Fibroblast of upper back skin (primary cell): ENCODE data around the gene RPLP2.
A peak's percentile ranks its signal among the peaks of the same experiment; 100 is the strongest.

Source experiments
- DNase-seq: peaks from one replicate; pipeline ENCODE4 v3.0.0-alpha.2; 2013

The RPLP2 gene

DNA sequence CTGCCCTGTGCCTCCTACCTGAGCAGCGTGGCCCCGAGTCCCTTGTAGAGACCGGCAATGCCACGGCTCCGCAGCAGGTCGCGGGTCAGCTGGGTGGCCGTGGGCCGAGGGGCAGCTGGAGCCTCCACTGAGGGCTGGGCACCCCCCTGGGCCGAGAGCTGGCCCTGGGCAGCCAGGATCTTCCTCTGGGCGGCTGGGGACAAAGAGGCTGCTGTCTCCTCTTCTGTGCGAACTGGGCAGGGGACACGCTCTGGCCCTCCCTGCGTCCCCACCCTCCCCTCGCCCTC lies 17.3 kb upstream of the RPLP2 start:
- no peak for DNase-seq

DNA sequence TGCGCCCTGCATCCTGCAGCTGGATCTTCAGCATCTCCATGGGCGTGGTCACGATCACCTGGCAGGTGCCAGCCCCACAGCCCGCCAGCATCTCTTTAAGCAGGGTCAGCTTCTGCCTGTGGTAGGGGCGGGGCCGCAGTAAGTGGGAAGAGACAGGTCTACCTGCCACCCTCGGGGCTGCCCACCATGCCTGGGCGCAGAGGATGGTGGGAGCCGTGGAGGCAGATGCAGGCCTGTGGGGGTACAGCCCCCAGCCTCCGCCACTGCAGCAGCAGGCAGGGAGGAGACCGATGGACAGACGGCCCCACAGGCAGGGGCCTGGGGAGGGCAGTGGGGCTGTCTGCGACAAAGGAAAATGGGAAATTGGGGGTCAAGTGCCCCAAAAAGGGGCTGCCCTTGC lies 16.9 kb upstream of the RPLP2 start:
- no peak for DNase-seq

DNA sequence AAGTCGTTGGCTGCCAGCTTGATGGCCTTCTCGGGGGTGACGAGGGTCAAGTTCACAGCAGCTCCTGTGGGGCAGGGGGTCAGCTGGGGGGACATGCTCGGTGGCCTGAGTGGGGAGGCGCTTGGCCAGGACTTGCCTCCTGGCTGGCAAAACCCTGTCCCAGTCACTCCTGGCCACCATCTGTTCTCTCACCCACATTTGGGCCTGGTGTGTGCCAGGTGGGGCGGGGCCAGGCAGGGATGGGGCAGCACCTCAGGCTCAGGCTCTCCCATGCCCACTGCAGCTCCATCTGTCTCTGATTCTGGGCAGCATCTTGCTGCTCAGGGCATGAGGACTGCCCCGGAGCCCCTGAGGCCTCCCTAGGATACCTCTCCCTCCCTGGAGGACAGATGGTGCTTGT lies 16.2 kb upstream of the RPLP2 start:
- no peak for DNase-seq

DNA sequence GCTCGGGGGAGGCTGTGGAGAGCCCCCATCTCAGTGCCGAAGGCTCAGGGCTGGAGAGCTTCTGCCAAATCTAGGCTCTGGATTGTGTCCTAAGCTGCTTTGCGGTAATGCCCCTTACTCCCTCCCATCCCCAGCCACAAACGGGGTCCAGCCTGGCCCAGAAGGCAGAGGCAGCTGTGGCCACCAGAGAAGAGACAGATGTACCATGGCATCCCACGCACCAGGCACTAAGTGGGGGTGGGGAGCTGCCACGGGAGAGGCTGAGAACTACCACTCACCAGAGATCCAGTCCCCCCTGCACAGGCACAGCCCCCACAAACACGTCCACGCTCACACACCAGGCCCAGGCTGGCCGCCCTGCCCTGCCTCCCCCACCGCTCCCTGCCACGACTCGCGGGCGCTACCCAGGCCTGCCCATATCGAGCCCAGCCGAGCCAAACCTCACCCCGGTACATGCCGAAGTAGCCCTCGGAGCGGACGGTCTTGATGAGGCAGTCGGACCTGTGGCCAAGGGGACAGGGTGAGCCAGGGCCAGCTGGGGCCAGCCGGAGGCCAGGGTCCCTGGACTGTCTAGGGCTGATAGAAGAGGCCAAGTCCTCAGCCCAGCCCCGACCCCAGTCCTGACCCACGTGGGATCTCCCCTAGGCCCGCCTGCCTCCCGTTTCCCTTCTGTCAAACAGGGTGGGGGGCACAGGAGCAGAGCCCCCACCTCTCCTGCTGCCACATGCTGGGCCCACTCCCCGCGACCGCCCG lies 15.6 kb upstream of the RPLP2 start:
- no peak for DNase-seq

DNA sequence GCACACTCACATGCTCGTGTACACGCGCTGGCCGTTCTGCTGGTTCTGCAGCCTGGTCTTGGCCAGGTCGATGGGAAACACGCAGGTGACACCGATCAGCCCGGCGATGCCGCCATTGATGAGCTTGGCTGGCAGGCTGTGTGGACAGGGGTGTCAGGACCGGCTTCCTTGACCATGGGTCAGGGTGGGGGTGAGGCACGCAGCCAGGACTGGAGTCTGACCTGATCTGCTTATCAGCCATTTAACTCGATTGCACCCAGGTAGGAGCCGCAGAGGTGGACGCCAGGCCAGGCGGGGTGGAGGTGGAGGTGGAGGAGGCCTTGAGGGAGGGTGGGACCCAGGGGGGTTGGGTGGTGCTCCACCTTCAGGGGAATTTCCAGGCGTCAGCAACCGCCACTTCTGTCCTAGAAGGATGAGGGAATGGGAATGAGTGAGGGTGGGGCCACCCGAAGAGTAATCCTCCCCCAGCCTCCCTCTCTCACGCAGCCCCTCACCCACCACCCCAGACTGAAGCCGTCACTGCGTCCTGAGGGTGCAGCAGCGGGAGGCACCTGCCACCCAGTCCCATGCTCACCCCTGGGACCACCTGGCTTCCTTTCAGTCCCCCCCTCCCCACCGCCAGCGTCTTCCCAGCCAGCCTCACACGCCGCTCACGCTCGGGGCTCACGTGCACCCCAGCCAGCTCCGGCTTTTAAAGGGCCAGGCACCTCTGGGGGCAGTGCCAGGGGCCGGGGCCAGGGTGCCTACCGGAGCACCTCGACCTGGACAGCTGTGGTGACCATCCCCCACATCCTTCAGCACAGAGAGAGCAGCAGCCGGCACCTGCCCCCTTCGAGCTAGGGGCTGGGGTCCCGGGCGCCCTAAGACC lies 14.8 kb upstream of the RPLP2 start:
- no peak for DNase-seq

DNA sequence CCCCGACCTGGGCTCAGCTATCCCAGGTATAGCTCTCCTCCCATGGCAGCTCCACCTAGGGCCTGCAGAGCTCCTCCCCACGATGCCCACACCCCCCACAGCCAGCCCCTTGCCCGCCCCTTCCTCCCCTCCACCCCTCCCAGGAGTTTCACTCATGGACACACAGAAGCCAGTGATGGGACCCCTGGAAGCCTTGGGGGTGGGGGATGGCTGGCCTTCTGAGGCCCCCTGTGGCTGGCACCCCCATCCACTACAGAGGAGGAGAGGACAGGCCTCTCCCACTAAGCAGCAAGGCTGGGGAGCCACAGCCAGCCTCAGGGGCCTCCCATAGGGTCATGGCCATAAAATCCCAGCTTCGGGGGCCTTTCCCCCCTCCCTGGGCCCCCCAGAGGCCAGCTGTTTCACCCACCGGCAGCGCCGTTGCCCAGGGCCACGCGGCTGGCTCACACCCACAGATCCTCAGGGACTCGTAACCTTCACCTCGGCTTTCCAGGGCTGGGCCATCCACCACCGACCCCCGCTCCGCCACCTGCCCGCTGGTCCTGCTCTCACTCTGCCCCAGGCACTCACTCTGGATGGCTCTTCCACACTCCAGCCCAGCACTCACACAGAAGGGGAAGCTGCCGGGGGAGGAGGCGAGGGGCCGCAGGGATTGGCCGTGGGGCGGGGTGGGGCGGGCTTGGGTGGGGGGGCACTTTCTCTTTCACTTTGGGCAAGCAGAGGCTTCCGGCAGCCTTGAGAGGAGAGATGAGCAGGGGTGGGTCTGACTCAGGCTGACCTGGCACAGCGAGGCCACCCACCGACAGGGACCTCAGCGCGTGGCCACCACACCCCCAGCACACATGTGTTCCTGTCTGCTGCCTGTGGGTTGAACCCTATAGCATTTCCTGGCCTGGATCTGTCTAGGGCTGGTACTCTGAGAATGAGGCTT lies 13.9 kb upstream of the RPLP2 start:
- peak; percentile 82 for DNase-seq

DNA sequence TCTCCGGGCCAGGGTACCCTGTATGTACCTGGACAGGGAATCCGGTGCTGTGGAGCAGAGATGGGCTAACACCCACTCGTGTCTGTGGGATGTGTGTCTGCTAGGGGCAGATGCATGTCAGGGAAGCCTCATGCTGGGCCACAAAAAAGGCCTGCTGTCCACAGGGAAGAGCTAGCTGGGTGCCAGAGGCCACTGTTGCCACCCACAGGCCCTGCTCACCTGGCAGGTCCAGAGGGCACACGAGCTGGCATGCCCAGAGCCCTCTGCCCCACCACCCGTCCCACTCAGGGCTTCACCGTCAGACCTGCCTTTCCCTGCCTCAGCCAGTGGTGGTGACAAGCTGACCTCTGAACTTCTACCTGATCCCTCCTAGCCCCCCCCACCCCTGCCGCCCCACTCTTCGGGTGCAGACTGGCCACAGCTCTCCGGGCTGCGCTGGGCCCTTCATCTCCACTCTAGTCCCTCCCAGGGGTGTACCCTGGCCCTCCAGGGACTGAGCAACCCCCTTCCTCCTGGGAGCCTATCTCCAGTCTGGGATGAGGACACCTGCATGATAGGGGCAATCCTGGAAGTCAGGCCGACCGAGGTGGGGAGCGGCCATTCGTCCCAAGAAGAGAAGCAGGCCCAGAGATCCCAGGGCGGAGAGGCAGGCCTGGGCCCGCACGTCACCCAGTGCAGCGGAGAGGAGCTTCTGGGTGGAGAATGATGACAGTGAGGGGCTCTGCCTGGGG lies 13.0 kb upstream of the RPLP2 start:
- no peak for DNase-seq

DNA sequence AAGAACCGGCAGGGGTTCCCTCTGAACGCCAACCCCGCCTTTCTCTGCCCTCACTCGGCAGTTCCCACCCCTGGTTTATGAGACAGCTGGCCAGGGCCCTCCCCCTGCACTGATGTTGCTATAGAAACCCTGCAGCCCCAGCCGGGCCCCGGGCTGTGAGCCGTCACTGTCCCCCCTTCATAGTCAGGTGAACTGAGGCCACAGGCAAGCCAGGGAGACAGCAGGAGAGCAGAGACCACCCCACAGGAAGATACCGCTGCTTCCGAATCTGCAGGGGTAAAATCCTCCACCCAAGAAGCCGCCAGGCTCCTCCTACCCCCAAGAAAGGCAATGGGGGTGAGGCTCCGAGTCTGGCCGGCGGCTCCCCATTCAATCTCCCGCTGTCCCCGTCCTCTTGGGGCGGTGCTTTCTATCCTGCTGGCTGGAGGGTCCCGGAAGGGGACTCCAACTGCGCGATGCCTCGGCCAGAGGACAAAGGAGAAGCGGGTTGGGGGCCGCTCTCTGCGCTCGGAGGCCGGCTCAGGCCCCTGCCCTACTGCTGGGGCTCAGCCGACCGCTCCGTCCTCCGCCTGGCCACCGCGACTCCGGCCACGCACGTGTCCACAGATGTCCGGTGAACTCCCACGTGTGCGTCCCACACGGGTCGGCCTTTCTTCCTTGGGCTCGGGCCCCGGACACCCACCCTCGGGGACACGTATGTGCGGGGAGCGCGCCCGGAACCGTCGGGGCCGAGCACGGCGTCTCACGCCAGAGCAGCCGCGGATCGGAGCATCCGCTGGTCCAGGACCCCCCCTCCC lies 12.3 kb upstream of the RPLP2 start:
- DNase-seq = peak; percentile 82

DNA sequence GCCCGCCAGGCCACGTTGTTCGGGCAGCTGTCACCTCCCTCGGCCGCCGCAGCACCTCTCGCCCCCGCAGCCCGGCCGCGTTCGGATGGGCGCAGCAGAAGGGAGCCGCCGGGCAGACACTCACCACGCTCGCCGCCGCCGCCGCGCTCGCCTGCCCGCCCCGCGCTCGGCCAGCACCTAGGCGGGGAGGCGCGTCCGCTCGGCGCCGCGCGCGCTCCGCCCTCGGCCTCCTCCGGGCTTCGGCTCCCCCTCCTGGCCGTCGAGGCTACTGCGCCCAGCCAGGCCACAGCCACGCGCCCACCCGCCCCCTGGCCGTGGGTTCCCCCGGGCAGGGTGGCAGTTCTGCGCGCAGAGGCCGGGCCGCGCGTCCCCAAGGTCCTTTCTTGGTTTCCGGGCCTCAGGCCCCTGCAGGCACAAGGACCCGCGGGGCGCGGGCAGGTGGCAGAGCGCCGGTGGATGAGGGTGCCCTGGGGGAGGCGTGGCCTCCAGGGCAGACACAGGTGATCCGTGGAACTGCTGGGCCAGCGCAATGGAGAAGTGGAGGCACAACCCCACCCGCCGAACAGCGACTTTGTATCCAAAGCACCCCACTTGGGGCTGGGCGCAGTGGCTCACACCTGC lies 11.6 kb upstream of the RPLP2 start, which contains the start of gene SLC25A22:
Gene SLC25A22, minus strand, starts transcription at position 189 of the 621 bp plus-strand sequence. CDS start 3,275 bp downstream, outside the sequence.
- peak; percentile 69 for DNase-seq

DNA sequence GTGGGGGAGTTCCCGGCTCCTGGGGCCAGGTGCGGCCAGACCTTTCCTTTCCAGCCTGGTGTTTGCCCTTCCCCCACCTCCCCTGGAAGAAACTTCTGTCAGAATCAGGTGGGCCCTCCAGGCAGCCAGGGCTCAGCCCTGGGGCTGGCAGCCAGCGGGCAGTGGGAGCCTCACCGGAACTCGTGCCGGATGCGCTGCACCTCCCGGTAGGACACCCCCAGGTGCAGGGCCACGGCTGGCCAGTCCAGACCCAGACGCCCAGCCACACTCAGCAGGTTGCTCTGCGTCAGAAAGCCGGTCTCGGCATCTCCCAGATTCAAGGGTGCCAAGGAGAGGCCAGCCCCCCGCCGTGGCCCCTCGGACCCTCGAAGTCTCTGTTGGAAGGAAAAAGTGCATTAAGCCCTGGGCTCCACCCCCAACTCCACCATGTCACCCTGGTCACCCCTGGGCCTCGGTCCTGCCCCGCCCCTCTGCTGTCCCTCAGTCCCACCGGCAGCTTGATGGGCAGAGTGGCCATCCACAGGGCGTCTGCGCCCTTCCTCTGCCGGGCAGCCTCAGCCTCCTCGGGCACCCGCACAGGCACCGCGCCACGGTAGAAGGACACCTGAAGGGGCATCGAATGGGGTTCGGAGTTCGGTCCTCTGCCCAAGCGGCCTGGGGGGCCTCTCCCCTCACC lies 10.0 kb upstream of the RPLP2 start:
- DNase-seq = no peak

DNA sequence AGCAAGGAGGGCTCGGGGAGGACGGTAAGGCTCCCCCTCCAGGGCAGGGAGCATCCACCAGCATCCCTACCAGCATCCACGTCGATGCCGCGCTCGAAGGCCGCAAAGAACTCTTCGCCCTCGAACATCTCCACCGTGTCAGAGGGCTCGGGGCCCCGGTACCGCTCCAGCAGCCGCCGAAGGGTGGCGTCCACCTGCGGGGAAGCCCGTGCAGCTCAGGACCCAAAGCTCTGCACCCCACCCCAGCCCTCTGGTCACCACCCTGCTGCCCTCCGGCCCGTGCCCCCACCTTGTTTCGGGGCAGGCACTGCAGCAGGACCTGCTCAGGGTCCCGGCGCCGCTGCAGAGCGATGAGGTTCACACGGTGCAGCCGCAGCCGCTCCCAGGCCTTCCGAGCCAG lies 9.3 kb upstream of the RPLP2 start:
- no peak for DNase-seq

DNA sequence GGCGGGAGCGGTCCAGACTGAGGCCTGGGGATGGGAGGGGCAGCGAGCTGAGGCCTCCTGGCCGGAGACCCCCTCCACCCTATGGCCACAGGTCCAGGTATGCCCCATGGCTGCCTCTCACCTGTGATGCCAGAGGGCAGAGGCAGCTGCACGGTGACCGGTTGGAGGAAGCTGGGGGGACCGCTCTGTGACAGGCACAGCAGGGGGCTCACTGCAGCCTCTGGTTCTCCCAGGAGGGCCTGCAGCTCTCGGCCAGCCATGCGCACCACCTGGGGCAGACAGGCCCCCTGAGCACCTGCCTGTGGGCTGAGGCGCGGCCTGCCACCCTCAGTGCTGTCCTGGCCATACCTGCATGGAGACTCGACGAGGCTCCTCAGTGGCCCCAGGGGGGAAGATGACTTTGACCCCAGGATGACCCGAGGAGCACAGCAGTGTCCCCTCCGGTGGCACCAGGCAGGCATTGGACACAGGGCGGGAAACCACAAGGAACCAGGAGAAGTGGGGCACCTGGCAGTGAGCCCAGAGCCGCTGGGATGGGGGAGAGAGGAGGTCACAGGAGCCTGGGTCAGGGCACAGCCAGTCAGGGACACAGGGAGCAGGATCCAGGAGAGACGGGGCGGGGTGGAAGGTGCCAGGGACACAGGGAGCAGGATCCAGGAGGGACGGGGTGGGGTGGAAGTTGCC lies 8.5 kb upstream of the RPLP2 start:
- no peak for DNase-seq

DNA sequence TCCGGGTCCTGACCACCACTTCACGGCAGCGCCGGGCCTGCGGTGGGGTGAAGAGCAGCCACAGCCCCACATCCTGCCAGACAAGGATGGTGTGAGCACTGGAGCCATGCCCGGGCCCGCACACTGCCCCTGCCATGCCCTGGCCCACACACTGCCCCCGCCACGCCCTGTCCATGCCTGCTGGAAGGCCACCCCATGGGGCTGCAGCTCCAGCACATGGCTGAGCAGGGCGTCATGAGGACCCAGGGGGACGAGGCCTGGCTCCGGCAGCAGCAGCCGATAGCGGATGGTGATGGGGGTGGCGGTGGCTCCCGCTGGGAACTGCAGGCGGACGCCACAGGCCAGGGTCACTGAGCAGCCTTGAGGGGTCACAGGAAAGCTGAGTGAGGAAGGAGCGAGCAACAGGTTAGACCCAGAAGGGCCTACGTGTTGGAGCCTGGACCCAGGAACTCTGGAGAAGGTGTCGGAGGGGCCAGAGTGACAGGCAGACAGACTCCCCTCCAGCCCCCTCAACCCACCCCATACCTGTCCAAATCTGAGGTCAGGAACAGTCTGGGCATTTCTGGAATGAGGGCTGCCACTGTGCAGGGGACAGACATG lies 7.6 kb upstream of the RPLP2 start:
- no peak for DNase-seq

DNA sequence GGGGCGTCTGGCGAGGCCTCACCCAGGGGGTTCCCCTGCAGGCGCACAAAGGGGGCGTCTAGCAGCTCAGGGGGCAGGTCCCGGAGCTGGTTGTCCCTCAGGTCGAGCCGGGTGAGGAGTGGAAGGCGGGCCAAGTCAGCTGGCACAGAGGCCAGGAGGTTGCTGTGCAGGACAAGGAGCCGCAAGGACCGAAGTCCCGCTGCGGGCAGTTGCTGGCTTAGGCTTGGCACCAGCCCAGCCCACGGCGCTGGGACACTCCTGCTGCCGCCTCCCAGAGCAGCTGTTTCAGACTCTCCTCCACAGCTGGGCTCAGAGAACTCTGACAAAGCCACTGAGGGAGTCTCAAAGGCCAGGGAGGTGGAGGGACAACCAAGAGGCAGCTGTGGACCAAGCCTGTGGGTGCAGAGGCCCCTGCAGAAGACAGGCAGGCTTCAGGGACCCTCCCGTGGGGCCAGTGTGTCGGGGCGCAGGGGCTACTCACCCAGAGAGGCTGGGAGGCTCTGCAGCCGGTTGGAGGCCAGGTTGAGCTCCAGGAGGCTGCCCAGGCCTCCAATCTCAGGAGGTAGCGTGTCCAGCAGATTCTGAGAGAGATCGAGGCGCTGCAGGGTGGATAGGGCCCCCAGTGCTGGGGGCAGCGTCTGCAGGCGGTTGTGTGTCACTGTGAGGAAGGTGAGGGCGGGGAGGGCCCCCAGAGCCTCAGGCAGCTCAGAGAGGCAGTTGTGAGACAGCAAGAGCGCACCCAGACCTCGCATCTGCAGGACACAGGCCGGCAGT lies 6.9 kb upstream of the RPLP2 start:
- DNase-seq = no peak

DNA sequence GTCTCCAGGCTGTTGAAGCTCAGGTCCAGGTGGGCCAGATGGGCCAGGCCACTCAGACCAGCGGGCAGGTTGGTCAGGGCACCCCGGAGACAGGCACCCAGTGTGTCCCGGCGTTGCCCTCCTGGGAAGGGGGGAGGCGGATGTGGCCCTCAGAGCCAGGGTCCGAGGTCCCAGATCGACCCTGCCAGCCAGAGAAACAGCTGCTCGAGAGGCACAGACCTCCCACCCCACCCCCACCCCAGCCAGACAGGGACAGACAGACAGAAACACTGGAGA lies 6.4 kb upstream of the RPLP2 start:
- no peak for DNase-seq

DNA sequence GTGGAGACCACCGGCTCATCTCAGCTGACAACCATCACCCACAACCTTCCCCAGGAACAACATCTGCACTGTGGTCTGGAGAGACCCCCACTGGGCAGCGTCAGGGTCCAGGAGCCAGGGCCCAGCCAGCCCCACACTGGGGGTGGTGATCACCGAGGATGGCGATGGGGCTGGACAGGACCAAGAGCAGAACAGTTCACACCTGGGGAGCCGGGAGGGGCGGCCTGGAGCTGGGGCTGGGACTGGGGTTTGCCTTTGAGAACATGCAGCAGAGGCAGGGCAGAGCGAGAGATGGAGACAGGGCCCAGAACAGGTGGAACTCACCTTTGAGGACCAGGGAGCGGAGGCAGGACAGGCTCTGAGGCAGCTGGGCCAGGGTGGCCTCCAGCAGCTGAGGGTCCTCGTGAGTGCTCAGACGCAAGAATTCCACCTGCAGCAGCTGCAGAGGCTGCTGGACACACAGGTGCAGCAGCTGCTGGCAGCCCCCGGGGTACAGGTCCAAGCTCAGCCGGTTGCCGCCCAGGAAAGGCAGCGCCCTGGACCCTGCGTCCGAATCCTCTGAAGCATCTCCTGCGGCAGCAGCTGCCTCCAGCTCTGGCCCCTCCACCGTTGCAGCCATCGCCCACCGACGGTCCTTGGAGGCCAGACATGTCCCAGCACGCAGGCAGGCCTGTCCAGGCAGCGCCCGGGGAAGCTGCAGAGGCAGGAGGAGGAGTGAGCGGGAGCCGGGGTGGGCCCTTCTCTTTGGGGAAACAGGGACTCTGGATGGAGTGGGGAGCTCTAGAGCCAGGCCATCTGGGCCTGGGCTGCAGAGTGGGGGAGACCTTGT lies 5.8 kb upstream of the RPLP2 start:
- no peak for DNase-seq

DNA sequence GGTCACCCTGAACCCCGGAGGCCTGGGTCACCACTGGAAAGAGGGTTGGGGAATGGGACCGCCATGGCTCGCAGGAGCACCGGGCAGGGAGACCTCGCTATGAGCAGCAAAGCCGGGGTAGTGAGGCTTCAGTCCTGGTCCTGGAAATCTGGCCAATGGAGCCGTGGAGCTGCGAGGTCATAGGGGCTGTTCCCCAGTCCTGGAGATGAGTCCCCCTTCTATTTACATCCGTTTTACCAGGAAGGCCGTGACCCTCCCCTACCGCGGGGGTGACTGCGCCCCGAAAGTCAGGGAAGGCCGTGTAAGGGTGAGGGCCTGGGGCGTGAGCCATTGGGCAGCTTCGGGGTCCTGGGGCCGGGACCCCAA lies 5.2 kb upstream of the RPLP2 start:
- DNase-seq = no peak
